Measurements from ENCODE around the gene POLR1H. TPM values are rescaled to one million over a fixed set of nuclear protein-coding genes. Genes with fewer than 3 reads are reported as not detected.

Gene POLR1H
- total RNA-seq, 2 experiments from 2014 or later = 36.5 to 39.4 TPM

- intact Hi-C loops (cut with DNase I, micrococcal nuclease) = loop anchor here (5.0 to 10.0 kb wide), 4 partner anchors 118 to 1892 kb away; partner anchors contain the start of genes HLA-A (in 2 of the 2), NELFE (in 1 of the 2), SKIC2 (in 1 of the 2) and TRIM39 (in 1 of the 2)
- POLR2A ChIA-PET = interaction anchor here (1.2 to 2.5 kb wide), 3 partner anchors 11 to 263 kb away, joined by 3 to 11 read pairs (median 6); partner anchors contain the start of gene TRIM39
- H3K36me3 ChIP-seq (ENCODE audit: insufficient read depth, low read length) = peaks cover 30% of the 10 kb centered on the region
Measured at GRCh38 chr6:30062471-30063178, 1.6 kb downstream of the POLR1H start.

DNA sequence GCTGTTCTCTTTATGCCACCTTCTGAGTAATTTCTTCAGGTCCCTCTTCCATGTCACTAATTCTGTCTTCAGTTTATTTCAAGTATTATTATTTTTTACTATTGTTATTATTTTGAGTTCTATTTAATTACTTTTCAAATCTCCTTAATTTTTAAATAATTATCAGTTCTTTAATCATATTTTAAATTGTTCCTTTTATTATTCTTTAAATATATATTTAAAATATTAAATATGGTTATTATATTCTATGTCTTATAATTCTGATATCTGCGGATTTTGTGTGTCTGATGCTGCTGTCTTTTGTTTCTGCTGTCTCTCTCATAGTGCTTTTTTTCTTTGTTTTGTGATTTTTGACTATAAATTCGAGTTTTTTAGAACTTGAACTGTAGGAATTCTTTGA, 2.2 kb downstream of the POLR1H start:
- ATAC-seq (ENCODE audit: poor library complexity) = no peak
- H3K36me3 ChIP-seq (ENCODE audit: insufficient read depth, low read length) = peaks cover 30% of the 10 kb centered on the region
- no peaks in the 10 kb centered on the region for H3K27me3 Mint-ChIP-seq

More at GRCh38 chr6:30062471-30063178, 1.6 kb downstream of the POLR1H start:
- Mint-ChIP-seq H3K36me3 (ENCODE audit: low read depth) (peaks cover 72% of the 10 kb centered on the region), H3K4me1 (ENCODE audit: low read depth) (peaks cover 60% of the 10 kb centered on the region), H3K9me3 (no peaks in the 10 kb centered on the region), H3K27me3 (no peaks in the 10 kb centered on the region), H3K27ac (peak overlapping the region; percentile 97), H3K4me3 (peak overlapping the region; percentile 95)
- Histone ChIP-seq H3K4me1 (ENCODE audit: insufficient read depth, low read length) (peaks cover 33% of the 10 kb centered on the region), H3K27ac (ENCODE audit: low read depth in 1 of 2, low read length in 2 of 2) (no peak overlapping the region), H3K27me3 (ENCODE audit: control insufficient read depth in 1 of 2, insufficient read depth in 2 of 2, low read length in 2 of 2) (no peaks in the 10 kb centered on the region), H3K9me3 (ENCODE audit: control insufficient read depth in 1 of 2, insufficient read depth in 1 of 2, low read length in 2 of 2) (no peaks in the 10 kb centered on the region), H3K4me3 (ENCODE audit: low read length) (peak overlapping the region; percentile 89)
- ATAC-seq (ENCODE audit: poor library complexity) (no peak), DNase-seq (peak in 3 of 14 experiments; percentile 32 to 56 (median 35))
- CTCF ChIA-PET = interaction anchor here (1.2 to 3.2 kb wide), 3 partner anchors 39 to 70 kb away, joined by 3 to 7 read pairs (median 5); no protein-coding TSS in a partner anchor
- no peak for TF ChIP-seq CTCF (IDR thresholded peaks at IDR 0.05)

More for the DNA sequence above, 2.2 kb downstream of the POLR1H start:
- no peak overlapping the region for H3K4me3 ChIP-seq (ENCODE audit: low read length)
- H3K4me1 ChIP-seq (ENCODE audit: insufficient read depth, low read length) = peaks cover 38% of the 10 kb centered on the region
- H3K9me3 Mint-ChIP-seq = no peaks in the 10 kb centered on the region
- TF ChIP-seq CTCF (IDR thresholded peaks at IDR 0.05) = no peak
- DNase-seq = no peak
- peaks cover 67% of the 10 kb centered on the region for H3K4me1 Mint-ChIP-seq (ENCODE audit: low read depth)
- H3K27ac ChIP-seq (ENCODE audit: low read depth in 1 of 2, low read length in 2 of 2) = no peak overlapping the region
- intact Hi-C loops (cut with DNase I, micrococcal nuclease) = loop anchor here (5.0 to 10.0 kb wide), 4 partner anchors 119 to 1891 kb away; partner anchors contain the start of genes HLA-A (in 2 of the 2), NELFE (in 1 of the 2), SKIC2 (in 1 of the 2) and TRIM39 (in 1 of the 2)
- H3K36me3 Mint-ChIP-seq (ENCODE audit: low read depth) = peaks cover 72% of the 10 kb centered on the region
- ChIA-PET CTCF (interaction anchor here (1.2 to 3.2 kb wide), 3 partner anchors 38 to 69 kb away, joined by 3 to 7 read pairs (median 5); no protein-coding TSS in a partner anchor), POLR2A (no interaction called here)
- peak overlapping the region; percentile 97 for H3K27ac Mint-ChIP-seq
- no peaks in the 10 kb centered on the region for H3K9me3 ChIP-seq (ENCODE audit: control insufficient read depth in 1 of 2, insufficient read depth in 1 of 2, low read length in 2 of 2)
- peak overlapping the region; percentile 68 for H3K4me3 Mint-ChIP-seq
- H3K27me3 ChIP-seq (ENCODE audit: control insufficient read depth in 1 of 2, insufficient read depth in 2 of 2, low read length in 2 of 2) = no peaks in the 10 kb centered on the region
